Smooth muscle cell of the brain vasculature (primary cell): Measurements from ENCODE around the gene NOL7.

Source experiments
- DNase-seq: peaks from one replicate; pipeline ENCODE4 v3.0.0-alpha.2; 2012; ENCODE audit warnings: low read depth, low spot score

Gene NOL7

GRCh38 chr6:13614926-13615791, at the start of gene NOL7:
Gene NOL7 (plus strand): TSS chr6:13615335. CDS start chr6:13615359, 24 bp downstream.
- peak; percentile 94 for DNase-seq

GRCh38 chr6:13565921-13566320, 49.2 kb upstream of the NOL7 start:
- DNase-seq, result no peak

GRCh38 chr6:13566500-13566899, 48.6 kb upstream of the NOL7 start:
- no peak for DNase-seq

- no peak for DNase-seq
Observed at GRCh38 chr6:13568970-13569369, 46.2 kb upstream of the NOL7 start.

GRCh38 chr6:13572240-13572639, 42.9 kb upstream of the NOL7 start:
- DNase-seq, result no peak

- DNase-seq, result no peak
Observed at GRCh38 chr6:13572951-13573654, 42.0 kb upstream of the NOL7 start.

- no peak for DNase-seq
Observed at GRCh38 chr6:13573669-13574110, 41.4 kb upstream of the NOL7 start.

- peak; percentile 75 for DNase-seq
Observed at GRCh38 chr6:13574149-13574570, 41.0 kb upstream of the NOL7 start.

GRCh38 chr6:13574571-13575376, 40.4 kb upstream of the NOL7 start, which contains the start of gene SIRT5:
Gene SIRT5 (plus strand): TSS chr6:13574601. CDS start chr6:13584111, 9,510 bp downstream.
- peak; percentile 45 for DNase-seq

- no peak for DNase-seq
Observed at GRCh38 chr6:13575377-13575775, 39.8 kb upstream of the NOL7 start.

GRCh38 chr6:13576017-13576416, 39.1 kb upstream of the NOL7 start:
- DNase-seq, result no peak

GRCh38 chr6:13577926-13578325, 37.2 kb upstream of the NOL7 start:
- DNase-seq, result no peak

GRCh38 chr6:13579911-13580310, 35.2 kb upstream of the NOL7 start:
- no peak for DNase-seq

GRCh38 chr6:13581700-13582229, 33.4 kb upstream of the NOL7 start:
- no peak for DNase-seq

GRCh38 chr6:13586603-13587542, 28.3 kb upstream of the NOL7 start:
- no peak for DNase-seq

GRCh38 chr6:13589801-13590200, 25.3 kb upstream of the NOL7 start:
- DNase-seq, result no peak

- DNase-seq, result no peak
Observed at GRCh38 chr6:13590574-13591153, 24.5 kb upstream of the NOL7 start.

GRCh38 chr6:13591205-13591921, 23.8 kb upstream of the NOL7 start:
- DNase-seq, result no peak

- no peak for DNase-seq
Observed at GRCh38 chr6:13593103-13593502, 22.0 kb upstream of the NOL7 start.
